Mucosa of descending colon (tissue), 3 donors: Measurements from ENCODE around the gene DDIT3. TPM values are rescaled to one million over a fixed set of nuclear protein-coding genes. Genes with fewer than 3 reads are reported as not detected.

Experiments used
- ATAC-seq: fragments of 200-7000 bp; cut with Tn5 transposase; one replicate; pipeline ENCODE4 v1.9.1; 2020; ENCODE audit warnings: mild to moderate bottlenecking, moderate library complexity
- DNase-seq, 3 donors: peaks; one replicate each; pipeline ENCODE4 v3.0.0-alpha.2; 2020
- H3K36me3 ChIP-seq: fragments of 200-600 bp; one replicate; pipeline ENCODE4 v1.8.0; 2021; ENCODE audit warnings: low read depth, mild to moderate bottlenecking
- H3K4me1 ChIP-seq: fragments of 200-600 bp; one replicate; pipeline ENCODE4 v1.8.0; 2021; ENCODE audit warnings: low read depth, mild to moderate bottlenecking
- H3K4me3 ChIP-seq: fragments of 200-600 bp; one replicate; pipeline ENCODE4 v1.8.0; 2021; ENCODE audit warnings: mild to moderate bottlenecking
- H3K9me3 ChIP-seq: fragments of 200-600 bp; one replicate; pipeline ENCODE4 v1.8.0; 2021; ENCODE audit warnings: mild to moderate bottlenecking
- intact Hi-C, 2 donors: fragments of 100-400 bp; cut with DNase I in 1 of 2; cut with micrococcal nuclease in 1 of 2; formaldehyde crosslinking; loops; one replicate each; pipeline versions ENCODE4 v1.11.0 to v1.11.1; 2022; cut with DNase I, micrococcal nuclease
- total RNA-seq, 3 donors: library from RNA; stranded (reverse); fragmentation: NEBNext Ultra II Directional in 2 of 3; extraction: Animal tissue kit (Norgen Biotek cat#: 25700) in 2 of 3; gene quantifications; one replicate each; pipeline versions ENCODE4 v1.2.1 to v1.2.4, GENCODE V29; 2021 to 2023
- TF ChIP-seq, protein P1 (sequence below): fragments of 200-600 bp; IDR thresholded peaks from one replicate; pipeline ENCODE4 v1.8.0; 2022; ENCODE audit warnings: antibody characterized with exemption, mild to moderate bottlenecking
- donor health status: DM: no; HTN: no; CAD: no; lungs with moderate emphysema.
- donor health status: DM: no; HTN: no; CAD: no.
- donor health status: DM: no; HTN: yes; CAD: no.

The DDIT3 gene
- total RNA-seq, 3 donors from 2014 or later = 14.1 to 36.4 (median 19.1) TPM

DNA sequence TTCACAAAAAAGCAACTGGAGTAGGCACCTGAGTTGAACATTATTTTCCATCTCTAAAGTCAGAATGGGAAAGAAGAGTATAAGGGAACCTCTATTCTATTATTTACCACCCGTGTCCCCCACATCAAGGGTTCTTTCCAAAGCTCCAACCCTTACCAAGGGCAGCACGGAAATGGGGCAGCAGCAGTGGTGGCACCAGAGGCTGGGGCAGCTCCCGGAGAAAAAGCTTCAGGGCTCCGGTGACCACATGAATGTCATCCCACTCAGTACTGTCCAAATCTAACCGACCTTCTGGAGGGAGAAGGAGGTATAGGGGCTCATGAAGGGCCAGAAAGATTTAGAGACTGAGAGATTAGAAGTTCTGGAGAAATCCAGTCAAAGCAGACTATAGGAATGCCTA lies 46.4 kb downstream of the DDIT3 start:
- intact Hi-C loops = no loop called here
- TF ChIP-seq, protein P1, sequence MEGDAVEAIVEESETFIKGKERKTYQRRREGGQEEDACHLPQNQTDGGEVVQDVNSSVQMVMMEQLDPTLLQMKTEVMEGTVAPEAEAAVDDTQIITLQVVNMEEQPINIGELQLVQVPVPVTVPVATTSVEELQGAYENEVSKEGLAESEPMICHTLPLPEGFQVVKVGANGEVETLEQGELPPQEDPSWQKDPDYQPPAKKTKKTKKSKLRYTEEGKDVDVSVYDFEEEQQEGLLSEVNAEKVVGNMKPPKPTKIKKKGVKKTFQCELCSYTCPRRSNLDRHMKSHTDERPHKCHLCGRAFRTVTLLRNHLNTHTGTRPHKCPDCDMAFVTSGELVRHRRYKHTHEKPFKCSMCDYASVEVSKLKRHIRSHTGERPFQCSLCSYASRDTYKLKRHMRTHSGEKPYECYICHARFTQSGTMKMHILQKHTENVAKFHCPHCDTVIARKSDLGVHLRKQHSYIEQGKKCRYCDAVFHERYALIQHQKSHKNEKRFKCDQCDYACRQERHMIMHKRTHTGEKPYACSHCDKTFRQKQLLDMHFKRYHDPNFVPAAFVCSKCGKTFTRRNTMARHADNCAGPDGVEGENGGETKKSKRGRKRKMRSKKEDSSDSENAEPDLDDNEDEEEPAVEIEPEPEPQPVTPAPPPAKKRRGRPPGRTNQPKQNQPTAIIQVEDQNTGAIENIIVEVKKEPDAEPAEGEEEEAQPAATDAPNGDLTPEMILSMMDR = no peak

DNA sequence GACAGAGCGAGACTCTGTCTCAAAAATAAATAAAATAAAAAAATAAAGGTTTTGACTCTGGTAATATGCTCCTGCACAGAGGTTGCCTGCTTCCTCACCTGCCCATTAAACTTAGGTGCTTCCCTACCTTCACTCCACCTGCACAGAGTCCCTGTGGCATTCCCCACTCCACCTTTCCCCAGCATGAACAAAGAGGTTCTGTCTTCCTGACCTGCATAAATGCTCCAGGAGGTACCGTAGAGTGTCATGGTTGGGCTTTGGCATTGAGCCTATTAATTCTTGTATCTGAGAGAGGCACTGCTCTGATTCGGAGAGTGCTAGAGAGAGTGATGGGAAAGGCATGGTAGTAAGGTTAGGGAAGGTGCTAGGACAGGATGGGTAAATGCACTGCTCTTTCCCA lies 46.9 kb downstream of the DDIT3 start:
- DNase-seq (peak in 1 of 3 donors; percentile 1), ATAC-seq (no peak)
- H3K4me1 ChIP-seq = peaks cover 23% of the 10 kb centered on the region
- intact Hi-C loops = no loop called here
- H3K9me3 ChIP-seq = no peaks in the 10 kb centered on the region
- no peaks in the 10 kb centered on the region for H3K36me3 ChIP-seq
- H3K4me3 ChIP-seq = no peak overlapping the region
- TF ChIP-seq, protein P1 = no peak

More for the DNA sequence above, 46.4 kb downstream of the DDIT3 start:
- Histone ChIP-seq H3K4me1 (peaks cover 23% of the 10 kb centered on the region), H3K36me3 (no peaks in the 10 kb centered on the region), H3K9me3 (no peaks in the 10 kb centered on the region), H3K4me3 (no peak overlapping the region)
- DNase-seq (no peak), ATAC-seq (no peak)

- H3K36me3 ChIP-seq = no peaks in the 10 kb centered on the region
- no peaks in the 10 kb centered on the region for H3K9me3 ChIP-seq
- intact Hi-C loops = no loop called here
- ATAC-seq = no peak
- TF ChIP-seq, protein P1 = no peak
- H3K4me3 ChIP-seq = no peak overlapping the region
- no peak for DNase-seq
- peaks cover 23% of the 10 kb centered on the region for H3K4me1 ChIP-seq
These were observed 47.9 kb downstream of the DDIT3 start for GRCh38 chr12:57472391-57472790.

GRCh38 chr12:57471661-57472060 lies 48.7 kb downstream of the DDIT3 start:
- peaks cover 23% of the 10 kb centered on the region for H3K4me1 ChIP-seq
- ATAC-seq (no peak), DNase-seq (no peak)
- intact Hi-C loops = no loop called here
- no peaks in the 10 kb centered on the region for H3K9me3 ChIP-seq
- TF ChIP-seq, protein P1 = no peak
- H3K36me3 ChIP-seq = no peaks in the 10 kb centered on the region
- H3K4me3 ChIP-seq = no peak overlapping the region

DNA sequence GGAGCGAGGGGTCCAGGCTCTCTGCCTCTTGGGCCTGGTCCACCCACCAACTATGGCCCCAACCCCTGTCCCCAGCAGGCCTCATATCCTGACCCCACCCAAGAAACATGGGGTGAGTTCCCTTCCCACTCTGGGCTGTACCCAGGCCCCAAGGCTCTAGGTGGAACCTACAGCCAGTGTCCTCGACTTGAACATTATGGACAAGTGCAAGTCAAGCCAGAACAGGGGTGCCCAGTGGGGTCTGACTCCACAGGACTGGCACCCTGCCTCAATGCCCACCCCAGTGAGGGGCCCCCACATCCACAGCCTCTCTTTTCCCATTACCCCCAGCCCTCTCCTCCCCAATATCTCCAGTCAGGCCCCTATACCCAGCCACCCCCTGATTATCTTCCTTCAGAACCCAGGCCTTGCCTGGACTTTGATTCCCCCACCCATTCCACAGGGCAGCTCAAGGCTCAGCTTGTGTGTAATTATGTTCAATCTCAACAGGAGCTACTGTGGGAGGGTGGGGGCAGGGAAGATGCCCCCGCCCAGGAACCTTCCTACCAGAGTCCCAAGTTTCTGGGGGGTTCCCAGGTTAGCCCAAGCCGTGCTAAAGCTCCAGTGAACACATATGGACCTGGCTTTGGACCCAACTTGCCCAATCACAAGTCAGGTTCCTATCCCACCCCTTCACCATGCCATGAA lies 49.2 kb downstream of the DDIT3 start:
- ATAC-seq (peak; percentile 60), DNase-seq (peak in 2 of 3 donors; percentile 58 to 64)
- Histone ChIP-seq H3K4me1 (peaks cover 20% of the 10 kb centered on the region), H3K36me3 (no peaks in the 10 kb centered on the region), H3K9me3 (no peaks in the 10 kb centered on the region), H3K4me3 (no peak overlapping the region)
- TF ChIP-seq, protein P1 = no peak
- intact Hi-C loops = no loop called here
